Measurements from ENCODE around the gene AUH.
"Not testable (repeated sequence)": the region's sequence is repeated elsewhere in the genome, so short reads cannot be mapped to it uniquely, and the experiment has no call there.

DNA sequence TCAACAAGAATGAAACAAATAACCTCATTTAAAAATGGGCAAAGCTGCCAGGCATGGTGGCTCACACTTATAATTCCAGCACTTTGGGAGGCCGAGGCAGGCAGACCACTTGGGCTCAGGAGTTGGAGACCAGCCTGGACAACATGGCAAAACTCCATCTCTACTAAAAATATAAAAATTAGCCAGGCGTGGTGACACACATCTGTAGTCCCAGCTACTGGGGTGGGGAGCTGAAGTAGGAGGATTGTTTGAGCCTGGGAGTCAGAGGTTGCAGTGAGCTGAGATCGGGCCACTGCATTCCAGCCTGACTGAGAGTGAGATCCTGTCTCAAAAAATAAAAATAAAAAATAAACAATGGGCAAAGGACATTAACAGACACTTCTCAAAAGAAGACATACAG, 8.3 kb upstream of the AUH start:
- not testable (repeated sequence) for TF ChIP-seq EZH2 (IDR thresholded peaks at IDR 0.05; ENCODE audit: borderline replicate concordance, insufficient read depth, low read length, poor library complexity, severe bottlenecking)
- TF ChIP-seq, protein P1, sequence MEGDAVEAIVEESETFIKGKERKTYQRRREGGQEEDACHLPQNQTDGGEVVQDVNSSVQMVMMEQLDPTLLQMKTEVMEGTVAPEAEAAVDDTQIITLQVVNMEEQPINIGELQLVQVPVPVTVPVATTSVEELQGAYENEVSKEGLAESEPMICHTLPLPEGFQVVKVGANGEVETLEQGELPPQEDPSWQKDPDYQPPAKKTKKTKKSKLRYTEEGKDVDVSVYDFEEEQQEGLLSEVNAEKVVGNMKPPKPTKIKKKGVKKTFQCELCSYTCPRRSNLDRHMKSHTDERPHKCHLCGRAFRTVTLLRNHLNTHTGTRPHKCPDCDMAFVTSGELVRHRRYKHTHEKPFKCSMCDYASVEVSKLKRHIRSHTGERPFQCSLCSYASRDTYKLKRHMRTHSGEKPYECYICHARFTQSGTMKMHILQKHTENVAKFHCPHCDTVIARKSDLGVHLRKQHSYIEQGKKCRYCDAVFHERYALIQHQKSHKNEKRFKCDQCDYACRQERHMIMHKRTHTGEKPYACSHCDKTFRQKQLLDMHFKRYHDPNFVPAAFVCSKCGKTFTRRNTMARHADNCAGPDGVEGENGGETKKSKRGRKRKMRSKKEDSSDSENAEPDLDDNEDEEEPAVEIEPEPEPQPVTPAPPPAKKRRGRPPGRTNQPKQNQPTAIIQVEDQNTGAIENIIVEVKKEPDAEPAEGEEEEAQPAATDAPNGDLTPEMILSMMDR (IDR thresholded peaks at IDR 0.05; ENCODE audit: poor library complexity, severe bottlenecking), result not testable (repeated sequence)
